Sigmoid colon (tissue), 4 donors: ENCODE data around the gene PYDC2.

ENCODE experiments used
- POLR2A ChIP-seq, 2 donors: fragments of 450-650 bp; IDR thresholded peaks; one replicate each; pipeline ENCODE4 v1.6.1; 2016; ENCODE audit warnings: antibody characterized with exemption in 2 of 2, mild to moderate bottlenecking in 2 of 2, moderate library complexity in 2 of 2
- POLR2AphosphoS5 ChIP-seq, 4 donors: sonication (generic); formaldehyde crosslinking; IDR thresholded peaks; one replicate each; pipeline ENCODE4 v1.6.1; 2017; ENCODE audit warnings: antibody characterized with exemption in 4 of 4
- TF ChIP-seq, protein P1 (sequence below), 4 experiments: fragments of 450-650 bp in 3 of 4; fragments of 200-600 bp in 1 of 4; IDR thresholded peaks; one replicate each; pipeline ENCODE4 v1.5.1; 2016 to 2019; ENCODE audit warnings: antibody characterized with exemption in 4 of 4, mild to moderate bottlenecking in 3 of 4, moderate library complexity in 2 of 4

DNA sequence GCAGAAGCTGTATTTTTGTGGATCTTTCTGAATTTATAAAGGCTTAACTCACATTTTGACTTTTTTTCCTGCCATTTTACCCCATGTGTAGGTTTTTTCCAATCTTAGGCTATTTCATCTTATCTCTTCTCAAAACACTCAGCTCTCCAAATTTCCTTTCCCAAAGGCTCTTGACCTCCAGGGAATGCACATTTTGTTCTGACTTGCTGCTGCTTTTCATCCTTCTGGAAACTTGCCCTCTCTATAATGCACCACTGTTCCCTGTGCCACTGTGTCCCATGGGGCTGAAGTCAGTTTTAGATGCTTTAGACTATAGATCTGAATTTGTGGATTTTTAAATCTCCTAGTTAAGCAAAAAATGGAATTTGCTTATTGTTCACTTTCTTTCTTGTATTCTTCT, 9.1 kb downstream of the PYDC2 start:
- TF ChIP-seq, protein P1, sequence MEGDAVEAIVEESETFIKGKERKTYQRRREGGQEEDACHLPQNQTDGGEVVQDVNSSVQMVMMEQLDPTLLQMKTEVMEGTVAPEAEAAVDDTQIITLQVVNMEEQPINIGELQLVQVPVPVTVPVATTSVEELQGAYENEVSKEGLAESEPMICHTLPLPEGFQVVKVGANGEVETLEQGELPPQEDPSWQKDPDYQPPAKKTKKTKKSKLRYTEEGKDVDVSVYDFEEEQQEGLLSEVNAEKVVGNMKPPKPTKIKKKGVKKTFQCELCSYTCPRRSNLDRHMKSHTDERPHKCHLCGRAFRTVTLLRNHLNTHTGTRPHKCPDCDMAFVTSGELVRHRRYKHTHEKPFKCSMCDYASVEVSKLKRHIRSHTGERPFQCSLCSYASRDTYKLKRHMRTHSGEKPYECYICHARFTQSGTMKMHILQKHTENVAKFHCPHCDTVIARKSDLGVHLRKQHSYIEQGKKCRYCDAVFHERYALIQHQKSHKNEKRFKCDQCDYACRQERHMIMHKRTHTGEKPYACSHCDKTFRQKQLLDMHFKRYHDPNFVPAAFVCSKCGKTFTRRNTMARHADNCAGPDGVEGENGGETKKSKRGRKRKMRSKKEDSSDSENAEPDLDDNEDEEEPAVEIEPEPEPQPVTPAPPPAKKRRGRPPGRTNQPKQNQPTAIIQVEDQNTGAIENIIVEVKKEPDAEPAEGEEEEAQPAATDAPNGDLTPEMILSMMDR (IDR thresholded peaks at IDR 0.05), result no peak
- TF ChIP-seq POLR2A (IDR thresholded peaks at IDR 0.05), result no peak
- TF ChIP-seq POLR2AphosphoS5 (IDR thresholded peaks at IDR 0.05), result no peak
